ENCODE results near the gene SAE1. TPM values are rescaled to one million over a fixed set of nuclear protein-coding genes. Genes with fewer than 3 reads are reported as not detected.
A peak's percentile ranks its signal among the peaks of the same experiment; 100 is the strongest.

Gene SAE1
- total and polyA plus RNA-seq, 8 donors: 16.2 to 373 (median 43.5) TPM

GRCh38 chr19:47186446-47187334 is 56.1 kb downstream of the SAE1 start:
- H3K4me1 ChIP-seq: peaks cover 26 to 68% (median 42%) of the 10 kb centered on the region in 4 donors
- H3K4me3 ChIP-seq: no peak overlapping the region
- peak overlapping the region in 4 of 5 donors; percentile 34 to 77 (median 45) for H3K27ac ChIP-seq
- no peaks in the 10 kb centered on the region for H3K9me3 ChIP-seq
- H3K27me3 ChIP-seq: no peaks in the 10 kb centered on the region
- WGBS, 5 donors: 76 to 85% (median 81%) methylated on average over 17 of the region's 17 CpGs
- peak in 1 of 2 donors; percentile 29 for DNase-seq
- H3K36me3 ChIP-seq: peaks cover 0 to 44% (median 26%) of the 10 kb centered on the region in 4 donors
- intact Hi-C loops (cut with DNase I; ENCODE audit: low total_unique reads): no loop called here
- TF ChIP-seq POLR2A (IDR thresholded peaks at IDR 0.05) (no peak), EP300 (IDR thresholded peaks at IDR 0.05) (no peak), CTCF (IDR thresholded peaks at IDR 0.05) (no peak), POLR2AphosphoS5 (IDR thresholded peaks at IDR 0.05) (no peak)

- intact Hi-C loops (cut with DNase I; ENCODE audit: low total_unique reads): no loop called here
Measured at GRCh38 chr19:47187335-47187655, 56.7 kb downstream of the SAE1 start.

GRCh38 chr19:47187797-47188196 is 57.2 kb downstream of the SAE1 start:
- TF ChIP-seq CTCF (IDR thresholded peaks at IDR 0.05): no peak
- 78 to 86% (median 84%) methylated on average over 6 of the region's 6 CpGs for WGBS, 5 donors
- intact Hi-C loops (cut with DNase I; ENCODE audit: low total_unique reads): no loop called here
- H3K4me1 ChIP-seq: peaks cover 26 to 66% (median 43%) of the 10 kb centered on the region in 4 donors
- no peak overlapping the region for H3K4me3 ChIP-seq
- no peaks in the 10 kb centered on the region for H3K27me3 ChIP-seq
- peaks cover 0 to 33% (median 15%) of the 10 kb centered on the region in 4 donors for H3K36me3 ChIP-seq
- DNase-seq: peak in 1 of 2 donors; percentile 41
- H3K9me3 ChIP-seq: no peaks in the 10 kb centered on the region
- peak overlapping the region in 2 of 5 donors; percentile 36 to 77 for H3K27ac ChIP-seq

More at GRCh38 chr19:47187335-47187655, 56.7 kb downstream of the SAE1 start:
- Histone ChIP-seq H3K9me3 (no peaks in the 10 kb centered on the region), H3K4me1 (peaks cover 26 to 70% (median 43%) of the 10 kb centered on the region in 4 donors), H3K27me3 (no peaks in the 10 kb centered on the region), H3K27ac (peak overlapping the region in 3 of 5 donors; percentile 34 to 77 (median 36)), H3K4me3 (no peak overlapping the region), H3K36me3 (peaks cover 0 to 38% (median 20%) of the 10 kb centered on the region in 4 donors)
- 68 to 96% (median 81%) methylated on average over 2 of the region's 2 CpGs for WGBS, 5 donors
- no peak for TF ChIP-seq EP300 (IDR thresholded peaks at IDR 0.05)
- TF ChIP-seq POLR2A (IDR thresholded peaks at IDR 0.05): no peak
- no peak for TF ChIP-seq POLR2AphosphoS5 (IDR thresholded peaks at IDR 0.05)
- no peak for TF ChIP-seq CTCF (IDR thresholded peaks at IDR 0.05)
- DNase-seq: no peak

GRCh38 chr19:47188507-47189033 is 57.9 kb downstream of the SAE1 start:
- Histone ChIP-seq H3K27me3 (no peaks in the 10 kb centered on the region), H3K4me1 (peaks cover 26 to 62% (median 43%) of the 10 kb centered on the region in 4 donors), H3K36me3 (peaks cover 0 to 26% (median 8%) of the 10 kb centered on the region in 4 donors), H3K9me3 (no peaks in the 10 kb centered on the region), H3K27ac (peak overlapping the region; percentile 23 to 81 (median 71)), H3K4me3 (no peak overlapping the region)
- TF ChIP-seq POLR2A (IDR thresholded peaks at IDR 0.05) (no peak), EP300 (IDR thresholded peaks at IDR 0.05) (no peak), POLR2AphosphoS5 (IDR thresholded peaks at IDR 0.05) (no peak), CTCF (IDR thresholded peaks at IDR 0.05) (no peak)
- DNase-seq: no peak
- intact Hi-C loops (cut with DNase I; ENCODE audit: low total_unique reads): no loop called here
- WGBS, 5 donors: 78 to 83% (median 79%) methylated on average over 5 of the region's 5 CpGs

Measured in stomach (tissue), 9 donors.